A549 treated with ZK216348 at 1 μM for 4 hours (cell line): ENCODE results near the gene PIGQ. TPM values are rescaled to one million over a fixed set of nuclear protein-coding genes. Genes with fewer than 3 reads are reported as not detected.

Experiments used
- total RNA-seq: library from RNA; stranded (reverse); fragments of 200-300 nt; extraction: Qiagen RNA extraction; gene quantifications from 5 replicates; pipeline ENCODE4 v1.2.3, GENCODE V29; 2022; ENCODE audit warnings: low read depth

The PIGQ gene
- 18.4 to 44.1 TPM (median 36.7 TPM) in 5 replicates for total RNA-seq

GRCh38 chr16:569445-570254 lies at the start of gene PIGQ:
Gene PIGQ (plus strand): TSS chr16:569968. CDS start chr16:574075, 4,107 bp downstream.

DNA sequence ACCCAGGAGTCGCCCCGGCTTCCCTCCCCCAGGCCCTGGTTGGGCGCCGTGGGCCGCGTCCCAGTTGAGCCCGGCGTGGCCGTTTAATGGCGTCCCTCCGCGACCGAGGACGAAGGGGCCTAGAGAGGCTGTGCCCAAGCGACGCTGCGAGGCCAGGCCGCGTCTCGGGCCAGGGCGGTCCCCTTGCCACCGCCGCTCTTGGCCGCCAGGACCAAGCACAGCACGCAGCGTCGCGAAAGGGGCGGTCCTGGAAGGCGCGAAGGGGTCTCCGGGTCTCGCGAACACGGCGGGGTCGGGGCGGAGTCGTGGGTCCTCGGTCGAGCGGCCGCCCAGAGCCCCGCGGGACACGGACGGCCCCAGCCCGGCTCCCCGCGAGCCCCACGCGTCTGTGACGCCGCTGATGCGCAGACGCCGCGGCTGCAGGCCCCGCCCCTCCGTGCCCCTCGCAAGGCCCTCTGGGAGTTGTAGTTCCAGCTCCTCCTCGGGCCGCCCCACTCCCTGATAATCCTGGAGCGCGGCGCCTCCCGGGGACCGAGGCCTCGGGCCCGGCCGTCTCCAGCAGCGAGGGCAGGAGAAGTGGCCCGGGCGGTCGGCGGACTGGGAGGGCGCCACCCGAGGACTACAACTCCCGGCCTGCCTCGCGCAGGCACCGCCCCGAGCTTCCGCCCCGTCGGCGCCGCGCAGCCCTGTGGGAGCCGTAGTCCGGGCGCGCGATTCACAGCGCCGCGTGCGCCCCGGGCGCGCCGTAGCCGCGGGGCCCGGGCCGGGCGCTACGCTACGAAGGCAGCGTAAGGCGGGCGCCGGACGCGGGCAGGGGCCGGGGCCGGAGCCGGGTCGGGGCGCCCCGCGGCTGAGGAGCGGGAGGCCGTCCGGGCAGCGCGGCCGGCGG lies 42.5 kb upstream of the PIGQ start, which contains the start of gene CAPN15:
CAPN15 (plus strand) TSS at position 698 of the 889 bp plus-strand sequence. CDS start 19,127 bp downstream, outside the sequence.

GRCh38 chr16:560204-560700 lies 9.5 kb upstream of the PIGQ start, which contains the start of gene PRR35:
Gene PRR35 (plus strand): TSS chr16:560394. CDS start chr16:563295, 2,901 bp downstream.

GRCh38 chr16:566475-567372 lies 3.0 kb upstream of the PIGQ start, which contains the start of gene NHLRC4:
Gene NHLRC4 (plus strand): TSS chr16:567005. CDS start chr16:568048, 1,043 bp downstream.

DNA sequence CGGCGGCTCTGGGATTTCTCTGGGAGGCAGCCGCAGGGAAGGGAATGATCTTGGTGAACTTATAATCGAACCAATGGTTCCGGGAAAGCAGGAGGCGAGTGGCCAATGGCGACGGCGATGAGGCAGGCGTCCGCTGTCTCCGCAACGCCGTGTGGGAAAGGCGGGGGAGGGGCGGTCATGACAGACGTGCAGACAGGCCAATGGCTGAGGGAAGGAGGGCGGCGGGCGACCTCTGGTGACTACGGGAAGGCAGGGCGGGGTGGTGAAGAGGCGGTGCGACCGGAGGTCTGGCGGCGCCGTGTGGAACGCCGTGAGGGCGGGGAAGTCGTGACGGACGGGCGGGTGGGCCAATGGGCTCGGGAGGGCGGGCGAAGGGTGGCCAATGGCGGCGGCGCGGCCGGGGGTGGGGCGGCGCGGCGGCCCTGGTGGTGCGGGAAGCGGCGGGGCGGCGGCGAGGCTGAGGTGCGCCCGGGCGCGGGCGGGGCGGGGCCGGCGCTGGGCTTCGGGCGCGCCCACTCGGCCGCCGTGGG lies 20.0 kb downstream of the PIGQ start, which contains the start of gene RAB40C:
RAB40C (plus strand) TSS at position 409 of the 530 bp plus-strand sequence. CDS start 226 bp downstream, outside the sequence.

GRCh38 chr16:630815-631405 lies 61.1 kb downstream of the PIGQ start, which contains the start of gene WFIKKN1:
Gene WFIKKN1 (plus strand): TSS chr16:630985. CDS start chr16:631254, 269 bp downstream.

Other genes starting within 250 kb of the PIGQ start
- 19.5 to 37.6 TPM (median 34.7 TPM) in 5 replicates for gene AXIN1, start 217.2 kb upstream of the PIGQ start, total RNA-seq
- 113 to 136 TPM (median 126 TPM) in 5 replicates for gene MRPL28, start 199.4 kb upstream of the PIGQ start, total RNA-seq
- gene PGAP6, start 188.0 kb upstream of the PIGQ start, total RNA-seq = 20.4 to 41.0 TPM (median 36.6 TPM) in 5 replicates
- 232 to 478 TPM (median 441 TPM) in 5 replicates for gene NME4, start 172.8 kb upstream of the PIGQ start, total RNA-seq
- gene DECR2, start 168.1 kb upstream of the PIGQ start, total RNA-seq = 18.5 to 31.1 TPM (median 25.8 TPM) in 5 replicates
- 15.0 to 26.7 TPM (median 23.0 TPM) in 5 replicates for gene RAB11FIP3, start 144.3 kb upstream of the PIGQ start, total RNA-seq
- gene CAPN15, start 42.3 kb upstream of the PIGQ start, total RNA-seq = 30.2 to 84.8 TPM (median 76.9 TPM) in 5 replicates
- 0.11 to 0.20 TPM (median 0.13 TPM) in 4 of 5 replicates, not detected in the other for gene PRR35, start 9.6 kb upstream of the PIGQ start, total RNA-seq
- gene NHLRC4, start 3.0 kb upstream of the PIGQ start, total RNA-seq = 0.14 to 0.32 TPM (median 0.19 TPM) in 5 replicates
- gene RAB40C, start 20.1 kb downstream of the PIGQ start, total RNA-seq = 9.9 to 20.9 TPM (median 20.2 TPM) in 5 replicates
- gene WFIKKN1, start 61.0 kb downstream of the PIGQ start, total RNA-seq = 0.18 to 0.26 TPM (median 0.22 TPM) in 4 of 5 replicates, not detected in the other
- gene METTL26, start 66.3 kb downstream of the PIGQ start, total RNA-seq = 71.6 to 145 TPM (median 132 TPM) in 5 replicates
- 17.9 to 45.8 TPM (median 40.4 TPM) in 5 replicates for gene MCRIP2, start 71.9 kb downstream of the PIGQ start, total RNA-seq
- gene WDR90, start 79.4 kb downstream of the PIGQ start, total RNA-seq = 13.9 to 34.9 TPM (median 26.8 TPM) in 5 replicates
- 44.9 to 111 TPM (median 98.0 TPM) in 5 replicates for gene RHOT2, start 98.2 kb downstream of the PIGQ start, total RNA-seq
- 0.34 to 1.8 TPM (median 1.4 TPM) in 5 replicates for gene RHBDL1, start 105.7 kb downstream of the PIGQ start, total RNA-seq
- 82.6 to 135 TPM (median 106 TPM) in 5 replicates for gene STUB1, start 110.4 kb downstream of the PIGQ start, total RNA-seq
- 55.5 to 80.8 TPM (median 78.9 TPM) in 5 replicates for gene JMJD8, start 114.4 kb downstream of the PIGQ start, total RNA-seq
- gene WDR24, start 120.4 kb downstream of the PIGQ start, total RNA-seq = 2.9 to 7.7 TPM (median 6.7 TPM) in 5 replicates
- gene FBXL16, start 135.8 kb downstream of the PIGQ start, total RNA-seq = 3.5 to 8.1 TPM (median 7.5 TPM) in 5 replicates
- 66.1 to 229 TPM (median 200 TPM) in 5 replicates for gene METRN, start 145.2 kb downstream of the PIGQ start, total RNA-seq
- gene ANTKMT, start 151.2 kb downstream of the PIGQ start, total RNA-seq = 25.7 to 66.6 TPM (median 52.1 TPM) in 5 replicates
- 4.1 to 7.1 TPM (median 6.2 TPM) in 5 replicates for gene CCDC78, start 156.5 kb downstream of the PIGQ start, total RNA-seq
- gene HAGHL, start 157.1 kb downstream of the PIGQ start, total RNA-seq = 14.3 to 23.8 TPM (median 18.4 TPM) in 5 replicates
- gene CIAO3, start 171.0 kb downstream of the PIGQ start, total RNA-seq = 16.4 to 29.7 TPM (median 25.3 TPM) in 5 replicates
- gene MSLN, start 190.8 kb downstream of the PIGQ start, total RNA-seq = 2.4 to 4.2 TPM (median 3.2 TPM) in 5 replicates
- gene RPUSD1, start 218.4 kb downstream of the PIGQ start, total RNA-seq = 28.5 to 57.2 TPM (median 55.7 TPM) in 5 replicates
- 9.9 to 37.8 TPM (median 24.1 TPM) in 5 replicates for gene CHTF18, start 218.7 kb downstream of the PIGQ start, total RNA-seq
- gene GNG13, start 230.8 kb downstream of the PIGQ start, total RNA-seq = not detected in 5 replicates